MM.1S (cell line): ENCODE measurements around the gene MTHFD1L.

Experiments
- CTCF ChIP-seq: fragments of 300-600 bp; sonication (generic); IDR thresholded peaks from 2 replicates; pipeline ENCODE4 v1.5.1; 2016; ENCODE audit warnings: antibody characterized with exemption, low read length, mixed read lengths
- EZH2 ChIP-seq: fragments of 300-600 bp; sonication (generic); optimal IDR thresholded peaks from 2 replicates; pipeline ENCODE3; 2017; ENCODE audit warnings: low read depth, mild to moderate bottlenecking, antibody characterized with exemption, low read length, mixed read lengths
- EZH2phosphoT487 ChIP-seq: fragments of 300-600 bp; sonication (generic); IDR thresholded peaks from 2 replicates; pipeline ENCODE4 v1.6.1; 2018; ENCODE audit warnings: antibody characterized with exemption, low read length

- TF ChIP-seq CTCF (no peak), EZH2phosphoT487 (no peak), EZH2 (no peak)
These were observed 248.1 kb downstream of the MTHFD1L start for GRCh38 chr6:151113641-151114040.
